Kidney (tissue), 14 donors: Measurements from ENCODE around the gene DSCAML1. TPM values are rescaled to one million over a fixed set of nuclear protein-coding genes. Genes with fewer than 3 reads are reported as not detected.

Experiments
- DNase-seq, 5 donors: peaks; one replicate each; pipeline ENCODE4 v3.0.0-alpha.2; 2013 to 2020
- FAIRE-seq: peaks from 2 replicates; lab custom pipeline; 2012; peaks lifted over from hg19 to GRCh38; lab: Jason Lieb, UNC
- H3K27ac ChIP-seq, 2 donors: one replicate each; pipeline ENCODE4 v1.7.0; 2013; ENCODE audit warnings: low read depth in 2 of 2, low read length in 2 of 2, inconsistent platforms in 1 of 2
- H3K27me3 ChIP-seq: one replicate; pipeline ENCODE4 v1.7.1; 2013; ENCODE audit warnings: low read length, inconsistent platforms; ENCODE audit not compliant: control insufficient read depth, insufficient read depth
- H3K36me3 ChIP-seq, 3 donors: one replicate each; pipeline versions ENCODE4 v1.7.0 to v1.7.1; 2013; ENCODE audit warnings: low read length in 3 of 3, control low read depth in 1 of 3, inconsistent platforms in 1 of 3; ENCODE audit not compliant: insufficient read depth in 3 of 3, control insufficient read depth in 2 of 3
- H3K4me1 ChIP-seq, 3 donors: one replicate each; pipeline versions ENCODE4 v1.7.0 to v1.7.1; 2013; ENCODE audit warnings: low read length in 3 of 3, inconsistent platforms in 1 of 3, low read depth in 1 of 3; ENCODE audit not compliant: control insufficient read depth in 2 of 3, insufficient read depth in 2 of 3
- H3K4me3 ChIP-seq, 3 donors: one replicate each; pipeline versions ENCODE4 v1.7.0 to v1.8.1; 2013; ENCODE audit warnings: low read length in 3 of 3, control low read depth in 1 of 3, inconsistent platforms in 1 of 3
- H3K9ac ChIP-seq, 3 donors: one replicate each; pipeline versions ENCODE4 v1.7.0 to v1.7.1; 2013; ENCODE audit warnings: low read length in 3 of 3, control low read depth in 1 of 3, inconsistent platforms in 1 of 3
- H3K9me3 ChIP-seq, 3 donors: one replicate each; pipeline versions ENCODE4 v1.7.0 to v1.7.1; 2013; ENCODE audit warnings: low read length in 3 of 3, control low read depth in 1 of 3, inconsistent platforms in 1 of 3; ENCODE audit not compliant: control insufficient read depth in 2 of 3, insufficient read depth in 1 of 3
- intact Hi-C: fragments of 100-400 bp; cut with DNase I; formaldehyde crosslinking; loops from one replicate; pipeline ENCODE4 v1.11.1; 2022
- polyA plus RNA-seq: library from polyadenylated mRNA; stranded (reverse); fragments of 350-450 nt; fragmentation: Illumina TruSeq; extraction: RNeasy Lipid Tissue Mini Kit (QIAGEN cat#74804); gene quantifications from one replicate; pipeline ENCODE4 v1.2.3, GENCODE V29; 2014; ENCODE audit warnings: low read depth, low replicate concordance; ENCODE audit not compliant: insufficient read depth
- total RNA-seq: library from RNA; stranded (reverse); fragmentation: NEBNext Ultra II Directional; extraction: Animal tissue kit (Norgen Biotek cat#: 25700); gene quantifications from one replicate; pipeline ENCODE4 v1.2.1, GENCODE V29; 2021
- TF ChIP-seq, protein P1 (sequence below): IDR thresholded peaks from 3 replicates; pipeline ENCODE4 v1.5.1; 2012; ENCODE audit warnings: mild to moderate bottlenecking, moderate library complexity, borderline replicate concordance; ENCODE audit not compliant: insufficient read depth; ENCODE audit errors: extremely low read depth
- donor health status: control.
- donor health status: control.
- donor health status: control.
- donor health status: control.
- donor health status: control.
- donor health status: DM: yes; HTN: yes; CAD: no.
- donor health status: Normal renal cell carcinoma (clear cell type).

Gene DSCAML1
- total and polyA plus RNA-seq, 2 donors from 2014 or later, result 0.95 to 17.3 TPM

DNA sequence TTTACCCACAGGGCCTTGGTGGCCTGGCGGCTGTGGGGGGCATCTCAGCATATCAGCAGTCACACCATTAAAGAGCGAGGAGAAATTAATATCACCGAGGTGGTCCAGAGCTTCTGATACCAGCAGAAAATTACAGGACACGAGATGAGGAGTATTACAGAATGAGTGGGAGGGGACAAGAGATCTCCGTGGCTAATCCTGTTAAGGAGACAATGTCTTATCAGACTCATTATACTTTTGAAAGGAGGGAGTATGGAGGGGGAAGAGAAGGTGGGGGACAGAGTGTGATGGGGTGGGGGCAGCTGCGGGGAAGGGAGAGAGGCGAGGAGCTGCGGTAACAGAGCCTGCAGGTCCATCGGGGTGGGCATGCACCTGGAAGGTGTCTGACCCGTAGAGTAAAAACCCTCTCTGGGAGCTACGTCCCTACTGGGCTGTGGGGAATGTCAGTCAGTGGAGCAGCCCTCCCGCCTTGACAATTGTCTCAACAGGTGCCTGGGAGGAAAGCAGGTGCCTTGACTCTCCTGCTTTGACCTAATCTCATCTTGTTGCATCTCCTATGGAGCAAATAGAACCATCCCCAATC is 245.2 kb downstream of the DSCAML1 start:
- no peak overlapping the region for H3K27ac ChIP-seq
- no peaks in the 10 kb centered on the region for H3K27me3 ChIP-seq
- DNase-seq, result no peak
- no peak overlapping the region for H3K9ac ChIP-seq
- H3K36me3 ChIP-seq, result no peaks in the 10 kb centered on the region
- TF ChIP-seq, protein P1, sequence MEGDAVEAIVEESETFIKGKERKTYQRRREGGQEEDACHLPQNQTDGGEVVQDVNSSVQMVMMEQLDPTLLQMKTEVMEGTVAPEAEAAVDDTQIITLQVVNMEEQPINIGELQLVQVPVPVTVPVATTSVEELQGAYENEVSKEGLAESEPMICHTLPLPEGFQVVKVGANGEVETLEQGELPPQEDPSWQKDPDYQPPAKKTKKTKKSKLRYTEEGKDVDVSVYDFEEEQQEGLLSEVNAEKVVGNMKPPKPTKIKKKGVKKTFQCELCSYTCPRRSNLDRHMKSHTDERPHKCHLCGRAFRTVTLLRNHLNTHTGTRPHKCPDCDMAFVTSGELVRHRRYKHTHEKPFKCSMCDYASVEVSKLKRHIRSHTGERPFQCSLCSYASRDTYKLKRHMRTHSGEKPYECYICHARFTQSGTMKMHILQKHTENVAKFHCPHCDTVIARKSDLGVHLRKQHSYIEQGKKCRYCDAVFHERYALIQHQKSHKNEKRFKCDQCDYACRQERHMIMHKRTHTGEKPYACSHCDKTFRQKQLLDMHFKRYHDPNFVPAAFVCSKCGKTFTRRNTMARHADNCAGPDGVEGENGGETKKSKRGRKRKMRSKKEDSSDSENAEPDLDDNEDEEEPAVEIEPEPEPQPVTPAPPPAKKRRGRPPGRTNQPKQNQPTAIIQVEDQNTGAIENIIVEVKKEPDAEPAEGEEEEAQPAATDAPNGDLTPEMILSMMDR, result no peak
- no peak for FAIRE-seq
- intact Hi-C loops, result no loop called here
- no peaks in the 10 kb centered on the region for H3K4me1 ChIP-seq
- H3K9me3 ChIP-seq, result no peaks in the 10 kb centered on the region
- H3K4me3 ChIP-seq, result no peak overlapping the region

- DNase-seq, result no peak
- no peaks in the 10 kb centered on the region for H3K36me3 ChIP-seq
- FAIRE-seq, result no peak
Observed at GRCh38 chr11:117550466-117550865, 246.6 kb downstream of the DSCAML1 start.

DNA sequence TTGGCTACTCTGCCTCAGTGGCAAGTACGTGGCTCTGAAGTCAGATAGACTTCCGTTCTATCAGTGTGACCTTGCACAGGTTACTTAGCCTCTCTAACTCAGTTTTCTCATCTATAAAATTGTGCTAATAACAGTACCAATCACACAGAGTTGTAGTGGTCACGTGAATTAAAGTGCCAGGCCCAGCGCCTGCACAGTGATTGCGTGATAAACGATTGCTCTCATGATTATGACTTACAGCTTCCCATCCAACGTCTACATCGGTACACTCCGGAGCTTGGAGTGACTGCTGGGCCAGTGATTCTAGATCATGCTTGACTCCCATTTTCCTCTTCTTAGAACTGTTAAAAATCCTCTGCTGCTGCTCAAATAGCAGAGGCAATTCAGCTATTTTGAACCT is 247.6 kb downstream of the DSCAML1 start:
- no peaks in the 10 kb centered on the region for H3K9me3 ChIP-seq
- DNase-seq (no peak), FAIRE-seq (no peak)
- no peaks in the 10 kb centered on the region for H3K4me1 ChIP-seq
- H3K27ac ChIP-seq, result no peak overlapping the region
- no peaks in the 10 kb centered on the region for H3K36me3 ChIP-seq
- TF ChIP-seq, protein P1, result no peak
- H3K9ac ChIP-seq, result no peak overlapping the region
- H3K27me3 ChIP-seq, result no peaks in the 10 kb centered on the region
- H3K4me3 ChIP-seq, result no peak overlapping the region
- intact Hi-C loops, result no loop called here

More at GRCh38 chr11:117550466-117550865, 246.6 kb downstream of the DSCAML1 start:
- Histone ChIP-seq H3K27me3 (no peaks in the 10 kb centered on the region), H3K9ac (no peak overlapping the region), H3K4me3 (no peak overlapping the region), H3K4me1 (no peaks in the 10 kb centered on the region), H3K27ac (no peak overlapping the region), H3K9me3 (no peaks in the 10 kb centered on the region)
- TF ChIP-seq, protein P1, result no peak
- intact Hi-C loops, result no loop called here

DNA sequence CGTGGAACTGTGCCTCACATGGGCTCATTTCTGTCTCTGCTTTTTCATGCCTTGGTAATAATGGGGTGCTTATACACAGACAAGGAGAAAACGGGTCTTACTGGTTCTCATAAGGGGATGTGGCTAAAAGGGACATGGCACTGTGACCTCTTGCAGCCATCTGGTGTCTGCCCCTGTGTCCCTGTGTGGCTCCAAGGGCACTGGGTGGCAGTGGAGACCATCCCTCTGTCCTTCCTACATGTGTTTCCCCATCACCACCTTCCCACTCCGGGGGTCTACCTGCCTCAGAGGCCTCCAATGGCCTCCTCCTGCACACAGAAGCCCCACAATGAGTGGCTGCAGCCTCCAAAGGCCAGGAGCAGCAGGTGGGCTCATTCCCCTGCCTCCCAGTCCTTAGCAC is 248.1 kb downstream of the DSCAML1 start:
- TF ChIP-seq, protein P1, result no peak
- FAIRE-seq, result no peak
- Histone ChIP-seq H3K4me3 (no peak overlapping the region), H3K9ac (no peak overlapping the region), H3K9me3 (no peaks in the 10 kb centered on the region), H3K27me3 (no peaks in the 10 kb centered on the region), H3K27ac (no peak overlapping the region), H3K4me1 (no peaks in the 10 kb centered on the region), H3K36me3 (no peaks in the 10 kb centered on the region)
- intact Hi-C loops, result no loop called here
- no peak for DNase-seq
